Fibroblast of lung (primary cell): ENCODE results near the gene FHIT.

ENCODE experiments used
- EZH2 ChIP-seq: IDR thresholded peaks from 2 replicates; pipeline ENCODE4 v1.5.1; 2012; ENCODE audit warnings: low read length, control low read depth, mild to moderate bottlenecking; ENCODE audit errors: missing control alignments
- TF ChIP-seq, protein P1 (sequence below), 2 donors: IDR thresholded peaks in 1 of 2; conservative IDR thresholded peaks in 1 of 2; 1 replicate in 1 of 2; 2 replicates in 1 of 2; pipeline ENCODE4 v1.5.1; 2011 to 2012; ENCODE audit warnings: low read length in 2 of 2, control low read depth in 1 of 2, inconsistent platforms in 1 of 2, low read depth in 1 of 2, mild to moderate bottlenecking in 1 of 2

DNA sequence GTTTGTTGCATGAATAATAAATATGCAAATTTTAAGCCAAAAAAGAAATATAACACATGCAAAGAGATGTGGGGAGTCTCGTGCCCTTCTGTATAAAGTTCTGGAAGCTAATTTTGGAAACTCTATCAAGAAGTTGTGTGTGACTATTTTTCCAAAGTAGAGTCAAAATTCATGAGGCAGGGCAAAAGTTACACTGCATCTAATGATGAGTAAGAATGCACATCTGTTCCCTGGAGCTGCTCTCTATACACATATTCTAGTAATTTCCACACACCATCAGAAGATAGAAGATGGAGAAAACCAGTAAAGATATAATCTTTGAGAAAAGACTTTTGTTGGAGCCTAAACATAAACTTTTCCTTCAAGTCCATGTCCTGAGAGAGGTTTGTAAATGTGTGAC lies 199.6 kb downstream of the FHIT start:
- TF ChIP-seq, protein P1, sequence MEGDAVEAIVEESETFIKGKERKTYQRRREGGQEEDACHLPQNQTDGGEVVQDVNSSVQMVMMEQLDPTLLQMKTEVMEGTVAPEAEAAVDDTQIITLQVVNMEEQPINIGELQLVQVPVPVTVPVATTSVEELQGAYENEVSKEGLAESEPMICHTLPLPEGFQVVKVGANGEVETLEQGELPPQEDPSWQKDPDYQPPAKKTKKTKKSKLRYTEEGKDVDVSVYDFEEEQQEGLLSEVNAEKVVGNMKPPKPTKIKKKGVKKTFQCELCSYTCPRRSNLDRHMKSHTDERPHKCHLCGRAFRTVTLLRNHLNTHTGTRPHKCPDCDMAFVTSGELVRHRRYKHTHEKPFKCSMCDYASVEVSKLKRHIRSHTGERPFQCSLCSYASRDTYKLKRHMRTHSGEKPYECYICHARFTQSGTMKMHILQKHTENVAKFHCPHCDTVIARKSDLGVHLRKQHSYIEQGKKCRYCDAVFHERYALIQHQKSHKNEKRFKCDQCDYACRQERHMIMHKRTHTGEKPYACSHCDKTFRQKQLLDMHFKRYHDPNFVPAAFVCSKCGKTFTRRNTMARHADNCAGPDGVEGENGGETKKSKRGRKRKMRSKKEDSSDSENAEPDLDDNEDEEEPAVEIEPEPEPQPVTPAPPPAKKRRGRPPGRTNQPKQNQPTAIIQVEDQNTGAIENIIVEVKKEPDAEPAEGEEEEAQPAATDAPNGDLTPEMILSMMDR (conservative IDR thresholded peaks at IDR 0.05 in 1 of 2, IDR thresholded peaks at IDR 0.05 in 1 of 2; ENCODE audit: low read depth in 1 of 2, low read length in 2 of 2), result no peak
- no peak for TF ChIP-seq EZH2
